Endothelial cell of hepatic sinusoid (primary cell): ENCODE results near the gene EPB41L3.

Experiments used
- in situ Hi-C: cut with HindIII; loops from 2 replicates; pipeline ENCODE4 v1.10.0; 2017; ENCODE audit warnings: low sequenced_read_pairs

The EPB41L3 gene

DNA sequence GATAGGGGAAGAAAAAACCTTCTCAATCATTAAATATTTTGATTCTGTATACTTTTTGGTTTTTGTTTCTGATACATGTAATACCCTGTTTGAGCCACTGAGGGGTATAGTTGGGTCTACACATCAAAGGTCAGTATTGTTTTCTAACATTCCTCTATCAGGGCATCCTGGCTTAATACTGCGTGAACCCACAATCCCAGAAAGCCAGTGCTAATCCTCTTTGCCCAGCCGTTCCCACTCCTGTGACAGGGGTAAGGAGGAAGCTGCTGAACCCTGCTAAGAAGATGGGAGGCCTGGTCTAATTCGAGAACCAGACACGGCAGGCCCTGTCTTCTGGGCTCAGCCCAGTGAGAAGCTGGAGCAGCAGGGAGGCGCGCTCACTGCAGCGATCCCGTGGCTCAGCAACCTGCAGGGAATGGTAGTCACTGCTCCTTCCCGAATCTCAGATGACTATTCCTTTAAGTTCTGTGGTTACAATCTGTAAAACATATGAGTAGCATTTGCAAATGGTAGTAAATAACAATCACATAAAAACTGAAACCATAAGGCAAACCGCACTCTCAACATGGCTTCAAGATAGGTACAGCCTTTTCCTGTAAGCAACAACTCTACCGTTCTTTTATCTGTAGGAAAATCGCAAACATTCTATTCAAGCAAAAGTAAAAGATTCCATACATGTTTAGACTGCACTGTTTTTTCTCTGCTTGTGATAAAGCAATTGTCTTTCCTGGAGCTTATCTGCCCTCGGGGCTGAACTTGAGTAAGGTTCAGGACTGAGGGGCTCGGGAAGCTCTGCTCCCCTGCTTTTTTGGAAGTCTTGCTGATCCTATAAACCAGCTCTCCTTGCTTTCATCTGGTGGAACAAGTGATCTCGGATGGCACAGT, 87.0 kb downstream of the EPB41L3 start:
- in situ Hi-C loops = no loop called here

- in situ Hi-C loops = no loop called here
Observed at GRCh38 chr18:5455674-5456073, 88.1 kb downstream of the EPB41L3 start.

DNA sequence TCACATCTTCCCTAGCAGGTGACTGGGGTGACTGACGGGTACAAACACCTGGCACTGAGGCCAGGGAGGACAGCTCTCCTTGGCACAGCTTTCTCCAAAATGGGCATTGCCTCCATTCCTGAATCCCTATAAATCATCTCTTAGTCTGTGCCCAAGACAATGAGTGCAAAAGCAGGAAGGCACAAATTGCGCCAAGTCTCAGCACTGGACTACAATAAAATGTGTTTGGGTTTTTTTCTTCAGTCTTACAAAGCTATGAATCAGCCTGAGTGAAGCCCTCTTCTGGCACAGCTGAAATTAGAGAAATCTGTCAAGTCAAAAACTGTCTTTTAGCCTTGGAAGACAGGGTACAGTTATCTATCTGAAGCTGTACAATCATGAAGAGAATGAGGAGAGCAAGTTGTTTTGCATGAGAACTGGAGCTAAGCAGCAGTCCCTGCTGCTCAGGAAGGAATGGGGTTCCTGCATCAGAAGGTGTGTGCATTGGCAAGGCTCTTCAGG, 90.8 kb downstream of the EPB41L3 start:
- in situ Hi-C loops = no loop called here

GRCh38 chr18:5451871-5452270, 91.9 kb downstream of the EPB41L3 start:
- in situ Hi-C loops = no loop called here

GRCh38 chr18:5451150-5451549, 92.6 kb downstream of the EPB41L3 start:
- in situ Hi-C loops = no loop called here

DNA sequence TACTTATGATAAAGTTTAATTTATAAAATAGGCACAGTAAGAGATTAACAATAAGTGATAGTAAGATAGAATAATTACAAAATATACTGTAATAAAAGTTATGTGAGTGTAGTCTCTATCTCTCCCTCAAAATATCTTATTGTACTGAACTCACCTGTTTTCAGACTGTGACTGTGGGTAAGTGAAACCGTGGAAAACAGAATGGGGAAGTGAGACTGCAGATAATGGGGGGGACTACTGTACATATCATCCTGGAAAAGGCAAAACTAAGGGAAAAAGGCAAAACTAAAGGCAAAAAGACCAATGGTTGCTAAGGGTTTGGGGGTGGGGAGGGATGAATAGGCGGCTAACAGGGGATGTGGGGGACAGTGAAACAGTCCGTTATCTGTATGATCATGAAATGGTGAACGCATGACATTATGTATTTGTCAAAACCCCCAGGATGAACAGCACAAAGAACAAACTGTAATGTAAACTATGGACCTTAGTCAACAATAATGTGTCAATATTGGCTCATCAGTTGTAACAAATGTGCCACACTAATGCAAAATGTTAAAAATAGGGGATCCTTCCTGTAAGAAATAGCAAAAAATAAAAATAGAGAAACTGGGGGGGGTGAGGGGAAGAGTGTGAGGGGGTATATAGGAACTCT, 93.8 kb downstream of the EPB41L3 start:
- in situ Hi-C loops = no loop called here

DNA sequence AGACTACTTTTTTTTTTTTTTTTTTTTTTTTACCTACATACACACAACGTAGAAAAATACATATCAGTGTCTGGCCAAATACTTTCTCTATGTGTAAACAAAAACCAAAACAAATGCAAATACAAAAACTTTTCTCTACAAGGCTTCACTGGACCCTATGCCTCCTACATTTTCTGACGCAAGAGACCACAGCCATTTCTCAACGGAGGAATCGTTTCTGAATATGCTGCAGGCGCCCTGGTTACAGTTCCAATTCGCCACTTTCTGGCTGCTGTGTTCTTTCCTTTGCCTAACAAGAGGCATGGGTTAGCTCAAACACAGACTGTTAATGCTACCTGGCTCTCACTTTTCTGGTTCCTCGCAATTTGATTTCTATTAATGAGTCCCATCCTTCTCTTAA, 96.4 kb downstream of the EPB41L3 start:
- in situ Hi-C loops = no loop called here

DNA sequence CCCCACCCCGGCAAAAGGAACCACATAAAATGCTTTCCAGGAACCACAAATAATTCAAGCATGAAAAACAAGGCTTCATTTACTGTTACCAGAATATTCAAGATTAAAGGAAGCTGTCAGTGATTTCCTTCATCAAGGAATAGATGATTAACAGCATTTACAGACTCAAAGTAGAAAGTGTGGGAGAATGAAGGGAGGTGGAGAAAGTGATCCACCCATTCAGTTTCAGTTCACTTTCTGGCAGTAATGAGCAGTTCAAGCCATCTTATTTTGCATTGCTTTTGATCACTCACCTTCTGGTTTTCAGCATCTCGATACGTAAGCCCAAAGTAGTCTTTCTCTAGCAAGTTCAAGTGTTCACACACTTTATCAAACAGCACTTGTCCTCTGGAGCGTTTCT, 99.0 kb downstream of the EPB41L3 start:
- in situ Hi-C loops = no loop called here

DNA sequence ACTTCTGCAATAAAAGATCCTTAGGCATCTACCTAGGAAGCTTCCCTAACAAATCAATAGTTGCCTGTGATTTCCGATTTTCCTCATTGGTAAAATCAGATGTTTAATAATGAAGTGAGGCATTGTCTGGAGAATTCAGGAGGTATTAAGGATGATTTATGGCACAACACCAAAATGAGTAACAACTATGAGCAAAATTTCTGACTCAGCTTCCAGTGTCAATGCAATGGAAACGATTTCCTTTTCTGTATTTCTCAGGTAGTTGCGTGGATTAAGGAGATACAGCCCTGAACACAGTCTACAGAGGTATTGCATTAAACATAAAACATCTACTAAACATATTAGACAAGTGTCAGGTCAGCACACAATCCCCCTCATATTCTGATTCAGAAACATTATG, 99.5 kb downstream of the EPB41L3 start:
- in situ Hi-C loops = no loop called here

DNA sequence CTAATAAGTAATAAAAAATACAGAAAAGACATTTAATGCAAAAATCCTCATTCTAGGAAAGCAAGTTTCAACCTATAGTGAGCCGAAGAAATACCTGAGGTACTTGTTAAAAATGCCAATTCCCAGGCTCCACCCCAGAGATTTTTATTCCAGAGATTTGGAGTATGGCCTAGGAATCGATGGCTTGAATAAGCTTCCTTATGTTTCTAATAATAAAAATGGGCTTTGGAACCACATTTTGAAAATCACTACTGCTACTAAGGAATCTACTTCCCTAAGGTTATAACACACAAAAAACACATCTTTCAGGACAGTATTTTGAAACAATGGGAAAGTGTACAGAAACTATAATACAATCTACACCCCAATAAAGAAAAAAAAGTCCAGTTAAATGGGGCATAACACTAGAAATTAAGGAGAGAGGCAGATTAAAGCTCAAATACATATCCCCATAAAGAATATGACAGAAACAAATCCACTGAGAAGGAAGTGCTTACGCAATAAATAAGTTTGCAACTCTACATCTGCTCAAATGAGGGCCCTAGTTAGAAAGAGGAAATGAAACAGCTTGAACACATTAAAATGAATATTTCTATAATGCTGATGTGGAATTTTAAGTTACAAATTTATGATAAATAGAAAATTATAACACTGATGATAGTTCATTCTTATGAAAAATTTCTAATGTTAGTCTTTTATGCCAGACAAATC, 103.7 kb downstream of the EPB41L3 start:
- in situ Hi-C loops = no loop called here

DNA sequence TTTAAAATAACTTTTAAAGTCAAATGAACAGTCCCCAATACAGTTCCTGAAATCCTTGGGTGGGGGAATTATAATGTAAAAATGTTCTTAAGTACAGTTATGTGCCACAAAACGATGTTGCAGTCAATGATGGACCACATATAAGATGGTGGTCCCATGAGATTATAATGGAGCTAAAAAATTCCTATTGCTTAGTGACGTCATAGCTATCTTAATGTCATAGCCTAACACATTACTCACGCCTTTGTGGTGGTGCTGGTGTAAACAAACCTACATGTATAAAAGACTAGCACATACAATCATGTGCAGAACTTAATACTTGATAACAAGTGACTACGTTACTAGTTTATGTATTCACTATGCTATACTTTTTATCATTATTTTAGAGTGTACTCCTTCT, 109.4 kb downstream of the EPB41L3 start:
- in situ Hi-C loops = no loop called here

- in situ Hi-C loops = no loop called here
Observed at GRCh38 chr18:5431836-5432575, 111.8 kb downstream of the EPB41L3 start.

DNA sequence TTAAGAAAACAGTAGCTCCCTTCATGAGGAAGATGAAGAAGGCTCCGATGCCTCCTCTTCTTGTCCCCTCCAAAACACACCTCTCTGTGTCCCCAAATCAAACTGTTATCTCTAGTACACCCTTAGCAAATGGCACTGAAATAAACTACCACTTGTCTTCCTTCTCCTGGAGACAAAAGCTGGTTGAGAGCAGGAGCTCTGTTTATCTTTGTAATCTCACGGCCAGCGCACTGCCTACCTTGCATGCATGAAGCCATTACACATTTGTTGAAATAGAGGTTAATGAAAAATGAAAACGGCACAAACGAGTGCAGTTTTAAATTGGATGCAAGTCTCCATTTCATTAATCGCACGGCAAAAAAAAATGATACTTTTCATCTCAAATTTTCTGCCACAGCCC, 113.7 kb downstream of the EPB41L3 start:
- in situ Hi-C loops = no loop called here

DNA sequence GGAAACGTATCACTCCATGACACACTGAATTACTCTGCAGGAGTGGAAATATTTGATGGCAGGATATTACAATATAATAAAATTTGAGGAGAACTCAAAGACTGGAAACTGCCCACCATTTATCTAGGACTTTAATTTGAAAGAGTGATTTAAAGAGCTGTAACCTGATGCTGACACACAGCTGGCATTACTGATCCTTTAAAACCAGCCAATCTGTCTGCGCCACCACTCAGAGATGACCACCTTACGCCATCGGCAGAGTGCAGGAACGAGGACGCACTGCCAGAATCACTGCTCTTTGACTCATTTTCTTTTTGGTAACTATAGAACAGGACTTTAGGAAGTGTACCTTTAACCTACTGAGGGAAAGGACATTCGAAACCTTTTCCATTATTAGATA, 114.1 kb downstream of the EPB41L3 start:
- in situ Hi-C loops = no loop called here

DNA sequence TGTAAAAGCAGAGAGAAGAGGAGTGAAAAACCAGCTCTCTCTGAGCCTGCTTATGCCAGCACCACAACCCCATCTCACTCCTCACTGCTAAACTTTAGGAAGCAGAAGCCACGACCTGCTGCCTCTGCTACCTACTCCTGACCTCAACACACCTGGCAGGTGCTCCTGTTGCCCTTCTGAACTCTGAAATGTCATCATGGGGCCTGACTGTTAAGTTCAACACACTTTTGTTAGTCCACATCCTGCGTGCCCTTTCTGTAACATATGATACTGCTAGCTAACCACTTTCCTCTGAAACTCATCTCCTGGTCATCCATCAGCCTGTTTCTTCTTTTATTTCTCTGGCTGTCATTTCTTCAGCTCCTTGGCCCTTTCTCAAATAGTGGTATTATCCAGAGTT, 118.1 kb downstream of the EPB41L3 start:
- in situ Hi-C loops = no loop called here

- in situ Hi-C loops = no loop called here
Observed at GRCh38 chr18:5424903-5425664, 118.7 kb downstream of the EPB41L3 start.

GRCh38 chr18:5422626-5423025, 121.2 kb downstream of the EPB41L3 start:
- in situ Hi-C loops = no loop called here

- in situ Hi-C loops = no loop called here
Observed at GRCh38 chr18:5421981-5422380, 121.8 kb downstream of the EPB41L3 start.

DNA sequence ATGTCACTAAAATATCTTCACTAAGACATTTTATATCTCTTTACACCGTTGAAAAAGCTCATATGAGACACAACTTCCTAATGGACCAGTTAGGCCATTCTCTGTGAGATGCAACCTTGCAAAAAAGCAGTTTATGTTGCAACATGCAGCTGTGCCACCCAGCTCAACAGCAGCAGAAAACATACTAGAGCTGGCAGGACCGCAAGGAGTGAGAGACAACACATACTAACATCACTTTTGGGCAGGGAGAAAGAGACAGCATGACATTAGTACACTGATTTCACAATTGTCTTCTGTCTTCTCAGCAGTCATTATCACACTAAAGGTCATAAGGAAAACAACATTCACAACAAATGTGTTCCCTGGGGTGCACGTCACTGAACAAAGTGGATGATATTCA, 122.9 kb downstream of the EPB41L3 start:
- in situ Hi-C loops = no loop called here

- in situ Hi-C loops = no loop called here
Observed at GRCh38 chr18:5419601-5420000, 124.2 kb downstream of the EPB41L3 start.
